GM12875 (cell line): ENCODE measurements around the gene PDLIM4.

Experiments
- H3K4me3 ChIP-seq: one replicate; pipeline ENCODE4 v1.5.1; 2011; ENCODE audit warnings: low read depth, low read length, control low read depth
- TF ChIP-seq, protein P1 (sequence below): IDR thresholded peaks from 2 replicates; pipeline ENCODE4 v1.5.1; 2011; ENCODE audit warnings: low read depth, mild to moderate bottlenecking, control low read depth, inconsistent platforms, low read length, moderate library complexity, borderline replicate concordance; ENCODE audit not compliant: insufficient read depth

Gene PDLIM4

DNA sequence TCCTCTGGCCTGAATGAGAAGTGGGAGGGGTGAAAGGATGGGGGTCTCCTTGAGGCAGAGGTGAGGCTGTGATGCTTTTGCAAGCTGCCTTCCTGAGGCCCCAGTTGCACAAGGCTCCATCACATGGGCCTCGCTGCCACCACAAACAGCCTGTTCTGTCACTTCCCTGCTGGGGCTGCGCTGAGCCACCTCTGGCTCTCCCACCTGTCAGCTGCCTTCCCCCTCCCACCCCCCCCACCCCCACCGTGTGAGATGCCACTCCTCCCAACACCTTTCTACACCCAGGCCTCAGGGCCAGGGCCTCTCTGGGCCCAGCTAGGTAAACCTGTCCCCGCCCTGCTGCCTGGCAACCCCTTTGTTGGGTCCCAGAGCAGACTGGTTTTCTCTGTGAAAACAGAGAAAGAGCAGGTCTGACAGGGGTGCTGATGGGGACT lies 4.5 kb upstream of the PDLIM4 start:
- H3K4me3 ChIP-seq = no peak overlapping the region
- TF ChIP-seq, protein P1, sequence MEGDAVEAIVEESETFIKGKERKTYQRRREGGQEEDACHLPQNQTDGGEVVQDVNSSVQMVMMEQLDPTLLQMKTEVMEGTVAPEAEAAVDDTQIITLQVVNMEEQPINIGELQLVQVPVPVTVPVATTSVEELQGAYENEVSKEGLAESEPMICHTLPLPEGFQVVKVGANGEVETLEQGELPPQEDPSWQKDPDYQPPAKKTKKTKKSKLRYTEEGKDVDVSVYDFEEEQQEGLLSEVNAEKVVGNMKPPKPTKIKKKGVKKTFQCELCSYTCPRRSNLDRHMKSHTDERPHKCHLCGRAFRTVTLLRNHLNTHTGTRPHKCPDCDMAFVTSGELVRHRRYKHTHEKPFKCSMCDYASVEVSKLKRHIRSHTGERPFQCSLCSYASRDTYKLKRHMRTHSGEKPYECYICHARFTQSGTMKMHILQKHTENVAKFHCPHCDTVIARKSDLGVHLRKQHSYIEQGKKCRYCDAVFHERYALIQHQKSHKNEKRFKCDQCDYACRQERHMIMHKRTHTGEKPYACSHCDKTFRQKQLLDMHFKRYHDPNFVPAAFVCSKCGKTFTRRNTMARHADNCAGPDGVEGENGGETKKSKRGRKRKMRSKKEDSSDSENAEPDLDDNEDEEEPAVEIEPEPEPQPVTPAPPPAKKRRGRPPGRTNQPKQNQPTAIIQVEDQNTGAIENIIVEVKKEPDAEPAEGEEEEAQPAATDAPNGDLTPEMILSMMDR = no peak

DNA sequence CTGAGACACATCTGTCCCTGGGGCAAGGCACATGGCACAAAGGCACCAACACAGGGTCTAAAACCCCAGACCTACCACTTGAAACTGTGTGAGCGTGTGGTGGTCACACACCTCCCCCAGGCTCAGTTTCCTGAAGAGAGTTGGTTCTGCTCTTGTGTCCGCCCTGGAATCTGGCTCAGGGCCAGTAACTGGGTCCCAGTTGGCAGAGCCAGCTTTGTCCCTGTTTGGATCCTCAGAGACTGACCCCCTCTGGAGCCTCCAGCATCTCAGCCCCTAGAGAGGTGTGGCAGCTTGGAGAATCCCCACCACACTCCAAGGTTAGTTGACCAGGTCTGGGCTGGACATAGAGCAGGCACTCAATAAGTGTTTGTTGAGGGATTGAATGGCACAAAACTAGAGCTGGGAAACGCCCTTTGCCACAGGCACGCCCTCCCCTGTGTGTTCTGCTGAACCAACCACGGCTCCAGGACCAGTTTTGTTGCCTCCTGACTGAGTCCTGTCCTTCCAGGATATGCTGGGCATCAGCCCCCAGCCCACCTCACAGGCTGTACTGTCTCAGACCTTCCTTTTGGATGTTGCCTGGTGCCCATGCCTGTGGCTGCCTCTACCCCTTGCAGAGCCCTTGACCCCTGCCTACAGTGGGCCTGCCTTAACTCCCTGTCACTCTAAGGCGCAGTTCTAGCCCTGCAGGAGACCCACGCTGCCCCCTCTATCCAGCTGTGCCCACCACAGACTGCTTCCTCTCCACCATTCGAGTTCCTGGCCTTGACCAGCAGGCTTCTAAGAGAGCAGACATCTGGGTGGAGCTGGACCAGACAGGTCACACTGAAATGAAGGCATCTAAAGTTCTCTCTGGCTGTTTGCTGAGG lies 3.8 kb upstream of the PDLIM4 start:
- H3K4me3 ChIP-seq = no peak overlapping the region

DNA sequence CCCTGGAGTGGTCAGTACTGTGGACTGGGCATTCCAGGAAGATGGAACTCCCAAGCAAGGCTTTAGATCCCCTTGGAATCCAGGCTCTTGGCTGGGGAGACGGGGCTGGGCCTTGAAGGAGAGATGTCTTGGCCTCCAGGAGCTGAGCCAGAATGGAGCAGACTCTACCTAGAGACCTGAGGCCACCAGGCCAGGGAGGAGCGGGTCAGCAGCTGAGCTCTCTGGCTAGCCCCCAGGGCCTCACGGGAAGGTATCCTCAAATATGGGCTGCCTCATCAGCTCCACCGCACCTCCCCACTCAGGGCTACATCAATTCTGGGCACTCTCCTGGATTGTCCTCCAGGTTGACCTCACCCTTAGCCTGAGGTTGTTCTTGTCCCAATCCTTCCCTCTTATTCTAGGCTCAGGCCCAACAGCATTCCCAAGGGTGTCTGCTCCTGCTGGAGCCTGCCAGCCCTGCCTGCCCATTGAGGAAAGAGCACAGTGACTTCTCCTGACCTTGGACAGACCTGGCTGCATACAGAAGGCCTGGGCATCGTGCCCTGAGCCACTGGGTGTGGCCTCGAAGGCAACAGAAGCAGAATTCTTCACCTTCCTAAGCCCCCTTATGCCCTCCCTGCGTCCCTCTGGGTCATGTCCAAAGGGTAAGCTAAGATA lies 3.0 kb upstream of the PDLIM4 start:
- TF ChIP-seq, protein P1 = no peak
- H3K4me3 ChIP-seq = no peak overlapping the region

More for the DNA sequence above, 3.8 kb upstream of the PDLIM4 start:
- TF ChIP-seq, protein P1 = no peak

DNA sequence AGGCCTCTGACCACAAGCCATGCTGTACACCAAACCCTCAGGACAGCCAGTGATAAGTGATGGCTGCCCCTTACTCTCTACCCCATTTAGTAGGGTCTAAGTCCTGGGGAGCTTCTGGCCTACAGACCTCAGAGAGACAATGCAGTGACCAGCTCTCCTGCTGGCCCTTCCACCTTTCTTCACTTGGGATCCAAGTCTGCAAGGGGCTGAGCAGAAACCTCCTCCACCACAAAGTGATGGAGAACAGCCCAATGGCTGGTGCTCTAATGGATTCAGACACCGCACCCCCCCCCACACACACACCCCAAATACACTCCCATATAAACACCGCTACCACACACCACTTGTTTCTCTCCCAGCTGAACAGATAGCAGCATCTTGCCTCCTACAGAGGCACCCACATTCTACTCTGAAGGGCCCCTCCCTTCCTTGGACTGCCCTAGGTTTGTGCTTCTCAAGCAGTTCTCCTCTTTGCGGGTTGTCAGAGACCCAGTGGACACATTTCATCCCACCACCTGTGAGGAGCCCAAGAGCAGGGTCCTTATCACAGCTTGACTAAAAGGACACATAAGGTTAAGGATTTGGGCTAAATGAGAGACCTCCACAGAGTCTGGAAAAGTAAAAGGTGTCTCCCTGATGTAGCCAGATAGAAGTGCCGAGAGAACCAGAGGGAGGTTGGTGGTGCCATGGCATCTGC lies 1.3 kb upstream of the PDLIM4 start:
- TF ChIP-seq, protein P1 = no peak
- H3K4me3 ChIP-seq = no peak overlapping the region

DNA sequence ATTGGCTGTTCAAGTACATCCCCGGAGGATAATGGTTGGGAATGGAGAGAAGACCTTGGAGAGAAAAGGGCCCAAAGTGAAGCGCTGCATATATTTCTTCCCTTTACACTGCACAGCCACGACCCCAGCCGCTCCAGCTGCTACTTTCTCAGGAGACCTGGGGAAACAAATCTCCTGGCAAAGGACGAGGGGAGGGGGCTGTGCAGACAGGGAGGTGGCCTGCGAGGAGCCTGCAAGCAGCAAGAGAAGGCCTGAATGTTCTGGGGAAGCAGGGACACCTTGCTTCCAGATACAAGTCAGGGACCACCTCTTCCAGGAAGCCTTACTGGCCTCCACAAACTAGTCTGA lies 739 bp upstream of the PDLIM4 start:
- TF ChIP-seq, protein P1 = no peak

DNA sequence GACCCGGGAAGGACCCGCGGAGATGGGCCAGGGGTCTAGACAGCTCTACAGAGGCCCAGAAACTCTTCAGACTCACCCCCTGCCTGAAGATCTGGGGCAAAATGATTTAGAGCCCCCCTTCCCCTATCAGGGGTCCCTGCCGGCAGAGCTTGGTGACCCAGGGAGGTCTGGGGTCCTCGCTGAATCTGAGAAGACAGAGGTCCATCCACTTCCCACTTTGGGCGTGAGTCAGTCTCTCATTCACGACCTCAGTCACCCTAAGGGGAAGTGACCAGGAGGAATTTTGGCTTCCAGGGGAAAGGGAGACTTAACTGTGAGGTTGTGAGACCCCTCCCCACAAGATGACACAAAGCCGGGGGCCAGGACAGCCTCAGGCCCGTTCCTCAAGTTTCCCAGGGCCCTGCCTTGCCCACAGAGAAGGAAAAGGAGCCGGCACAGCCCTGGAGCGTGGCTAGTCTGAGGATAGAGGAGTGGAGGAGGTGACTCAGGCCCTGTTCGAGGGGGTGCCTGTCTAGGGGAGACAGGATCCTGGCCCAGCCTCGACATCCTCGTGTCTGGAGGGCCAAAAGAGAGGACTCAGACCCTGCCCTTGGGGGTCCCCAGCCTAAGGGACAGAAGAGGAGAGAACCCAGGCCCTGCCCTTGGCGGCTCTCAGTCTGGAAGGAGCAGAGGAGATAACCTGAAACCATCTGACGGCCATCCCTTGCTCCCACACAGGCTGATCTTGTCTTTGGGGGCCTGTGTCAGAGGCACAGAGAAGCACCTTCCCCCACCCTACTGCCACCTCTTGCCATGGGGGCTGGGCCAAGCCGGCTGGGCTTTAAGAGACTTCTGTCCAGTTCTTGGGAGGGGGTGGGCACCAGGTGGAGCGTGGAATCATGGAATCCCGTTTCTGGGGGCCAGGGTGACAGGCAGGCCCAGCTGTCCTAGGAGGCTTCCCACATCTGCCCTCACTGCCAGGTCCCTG lies 889 bp downstream of the PDLIM4 start:
- TF ChIP-seq, protein P1 = no peak
- no peak overlapping the region for H3K4me3 ChIP-seq

More for the DNA sequence above, 739 bp upstream of the PDLIM4 start:
- H3K4me3 ChIP-seq = no peak overlapping the region
